K562 (cell line): Measurements from ENCODE around the gene GTF2A1L. TPM values are rescaled to one million over a fixed set of nuclear protein-coding genes. Genes with fewer than 3 reads are reported as not detected.

ENCODE experiments used
- ATAC-seq: fragments of 200-7000 bp; cut with Tn5 transposase; 3 replicates; pipeline ENCODE4 v1.9.1; 2020; ENCODE audit warnings: moderate library complexity
- BruUV-seq: library from RNA; stranded (reverse); fragments of 400-500 nt; replicated peaks from 2 replicates; lab custom pipeline; 2021; lab: Mats Ljungman, UMichigan
- CTCF ChIA-PET: fragments of 300-600 bp; formaldehyde crosslinking; extraction: SDS; loops from one replicate; lab custom pipeline; 2021; ENCODE audit warnings: low intra/inter-chr PET ratio; lab: Yijun Ruan, JAX
- POLR2A ChIA-PET: fragments of 300-600, 350-650 bp; sonication (Branson Sonifier 250); formaldehyde crosslinking; extraction: SDS; loops from one replicate; lab custom pipeline; 2021; ENCODE audit warnings: antibody characterized with exemption, inconsistent platforms; lab: Yijun Ruan, JAX
- DNase-seq, 4 experiments: peaks; one replicate each; pipeline versions ENCODE4 v3.0.0 to v3.0.0-alpha.2; 2011 to 2018; ENCODE audit warnings: low spot score in 3 of 4, mixed read lengths in 3 of 4; ENCODE audit errors: extremely low read depth in 1 of 4
- FAIRE-seq: peaks from 2 replicates; lab custom pipeline; 2011; peaks lifted over from hg19 to GRCh38; lab: Jason Lieb, UNC
- H2AFZ ChIP-seq: 2 replicates; pipeline ENCODE4 v1.6.0; 2011; ENCODE audit warnings: low read depth, low read length, control low read depth, inconsistent platforms
- H3K27ac ChIP-seq: fragments of 200-600 bp; 3 replicates; pipeline ENCODE4 v1.8.0; 2011; ENCODE audit warnings: low read depth, mild to moderate bottlenecking, control low read depth, inconsistent platforms, low read length, moderate library complexity, mixed read lengths; ENCODE audit errors: extremely low read depth
- H3K27me3 ChIP-seq, 2 experiments: fragments of 300-600 bp in 1 of 2; 2 replicates in 1 of 2; 3 replicates in 1 of 2; pipeline versions ENCODE4 v1.6.0 to v1.8.0; 2011; ENCODE audit warnings: inconsistent platforms in 2 of 2, low read length in 2 of 2, mild to moderate bottlenecking in 1 of 2, mixed read lengths in 1 of 2, moderate library complexity in 1 of 2; ENCODE audit not compliant: control insufficient read depth in 2 of 2, insufficient read depth in 2 of 2
- H3K36me3 ChIP-seq: fragments of 300-600 bp; 3 replicates; pipeline ENCODE4 v1.8.0; 2011; ENCODE audit warnings: mild to moderate bottlenecking, low read length, inconsistent platforms; ENCODE audit not compliant: control insufficient read depth, insufficient read depth
- H3K4me1 ChIP-seq, 2 experiments: fragments of 200-600 bp in 1 of 2; replicated peaks in 1 of 2; 2 replicates in 1 of 2; 3 replicates in 1 of 2; pipeline versions ENCODE4 v1.5.1 to v1.8.0; 2011; ENCODE audit warnings: inconsistent platforms in 2 of 2, low read length in 2 of 2, mild to moderate bottlenecking in 1 of 2, mixed read lengths in 1 of 2, moderate library complexity in 1 of 2; ENCODE audit not compliant: control insufficient read depth in 2 of 2, insufficient read depth in 2 of 2
- H3K4me2 ChIP-seq: 2 replicates; pipeline ENCODE4 v1.6.1; 2011; ENCODE audit warnings: low read length, control low read depth, inconsistent platforms, mixed read lengths; ENCODE audit not compliant: insufficient read depth
- H3K4me3 ChIP-seq: fragments of 200-600 bp; sonication (generic), shearing (Covaris generic); 2 replicates; pipeline ENCODE4 v1.5.1; 2016; ENCODE audit warnings: control low read depth, inconsistent platforms
- H3K79me2 ChIP-seq: fragments of 200-600 bp; 3 replicates; pipeline ENCODE4 v1.8.0; 2011; ENCODE audit warnings: low read length, inconsistent platforms; ENCODE audit not compliant: control insufficient read depth, insufficient read depth
- H3K9ac ChIP-seq, 2 experiments: 2 replicates each; pipeline versions ENCODE4 v1.6.0 to v1.6.1; 2011; ENCODE audit warnings: low read depth in 2 of 2, low read length in 2 of 2, control low read depth in 1 of 2, inconsistent platforms in 1 of 2, mild to moderate bottlenecking in 1 of 2, mixed read lengths in 1 of 2; ENCODE audit not compliant: insufficient read depth in 1 of 2
- H3K9me1 ChIP-seq: one replicate; pipeline ENCODE4 v1.6.0; 2011; ENCODE audit warnings: inconsistent platforms, mild to moderate bottlenecking, low read length, moderate library complexity; ENCODE audit not compliant: control insufficient read depth, insufficient read depth
- H3K9me3 ChIP-seq: replicated peaks from 2 replicates; pipeline ENCODE4 v1.5.1; 2011; ENCODE audit warnings: low read depth, low read length, inconsistent platforms; ENCODE audit not compliant: control insufficient read depth, insufficient read depth
- H4K20me1 ChIP-seq: replicated peaks from 2 replicates; pipeline ENCODE4 v1.6.1; 2011; ENCODE audit warnings: low read length, inconsistent platforms, mixed read lengths; ENCODE audit not compliant: control insufficient read depth, insufficient read depth
- CHD2 ChIP-seq: IDR thresholded peaks from 2 replicates; pipeline ENCODE4 v1.6.1; 2011; ENCODE audit warnings: low read depth, low read length
- HLTF ChIP-seq: fragments of 450-650 bp; IDR thresholded peaks from 2 replicates; pipeline ENCODE4 v1.6.1; 2016
- IRF2 ChIP-seq: sonication (generic); formaldehyde crosslinking; IDR thresholded peaks from 2 replicates; pipeline ENCODE4 v1.8.1; 2022; ENCODE audit warnings: mild to moderate bottlenecking, missing genetic modification reagents
- NFIC ChIP-seq: fragments of 450-650 bp; IDR thresholded peaks from 2 replicates; pipeline ENCODE4 v1.6.1; 2017; ENCODE audit warnings: mild to moderate bottlenecking, inconsistent platforms
- NFRKB ChIP-seq: fragments of 450-650 bp; IDR thresholded peaks from 2 replicates; pipeline ENCODE4 v1.6.1; 2016; ENCODE audit warnings: low read depth
- RCOR1 ChIP-seq, 2 experiments: IDR thresholded peaks; 2 replicates each; pipeline ENCODE4 v1.6.1; 2012; ENCODE audit warnings: low read depth in 2 of 2, low read length in 2 of 2, borderline replicate concordance in 1 of 2, improper control_type of control experiment in 1 of 2
- SRSF9 ChIP-seq: fragments of 200-400 bp; formaldehyde crosslinking; IDR thresholded peaks from 2 replicates; pipeline ENCODE4 v1.6.1; 2017; ENCODE audit warnings: low read depth, low read length, borderline replicate concordance
- YY1 ChIP-seq, 3 experiments: IDR thresholded peaks; 2 replicates each; pipeline ENCODE4 v1.6.1; 2011; ENCODE audit warnings: low read length in 2 of 3, mild to moderate bottlenecking in 2 of 3, moderate library complexity in 2 of 3, borderline replicate concordance in 1 of 3, control low read depth in 1 of 3, low read depth in 1 of 3; ENCODE audit not compliant: insufficient read depth in 3 of 3, insufficient replicate concordance in 2 of 3, control insufficient read depth in 1 of 3, insufficient read length in 1 of 3; ENCODE audit errors: extremely low read depth in 1 of 3
- ZC3H8 ChIP-seq: fragments of 450-650 bp; IDR thresholded peaks from 2 replicates; pipeline ENCODE4 v1.6.1; 2017
- ZNF75A ChIP-seq: fragments of 450-650 bp; formaldehyde crosslinking; IDR thresholded peaks from 2 replicates; pipeline ENCODE4 v1.4.0; 2020; ENCODE audit warnings: mild to moderate bottlenecking
- WGBS: fragments of 100-300 bp; shearing (Covaris generic); methylation state at CpG from one replicate; pipeline ENCODE4 v1.1.6; 2016; ENCODE audit warnings: low coverage, mixed read lengths; ENCODE audit not compliant: insufficient coverage; ENCODE audit errors: missing lambda C conversion rate; 5-methylcytosine and 5-hydroxymethylcytosine counted together
- in situ Hi-C: fragments of 300-500 bp; cut with MboI; formaldehyde crosslinking; loops from 4 replicates; pipeline ENCODE4 v1.15.0; 2018; ENCODE audit warnings: inconsistent platforms, mixed read lengths
- intact Hi-C: fragments of 100-400 bp; cut with micrococcal nuclease; formaldehyde crosslinking; loops from 2 replicates; pipeline ENCODE4 v1.14.2; 2022
- polyA plus RNA-seq, 8 experiments: library from polyadenylated mRNA; depleted of rRNA in 4 of 8; stranded (reverse) in 5 of 8; unstranded in 3 of 8; fragments of >200 nt; fragmentation: Nextera tagmentation in 2 of 8; fragmentation: Illumina TruSeq in 1 of 8; extraction: Ambion mirVana in 2 of 8; extraction: Trizol in 1 of 8; gene quantifications; 2 replicates each; pipeline versions ENCODE4 v1.2.1 to v1.2.3, GENCODE V29; 2011 to 2014; ENCODE audit warnings: inconsistent platforms in 1 of 8, missing spikeins in 1 of 8
- total RNA-seq, 7 experiments: library from RNA; depleted of rRNA in 6 of 7; stranded (reverse); fragments of >200 nt in 6 of 7; fragmentation: Illumina TruSeq in 2 of 7; extraction: Trizol in 2 of 7; gene quantifications; 2 replicates each; pipeline versions ENCODE4 v1.2.1 to v1.2.3, GENCODE V29; 2011 to 2021; ENCODE audit warnings: low replicate concordance in 1 of 7
- TF ChIP-seq, protein P1 (sequence below): sonication (generic); formaldehyde crosslinking; IDR thresholded peaks from 2 replicates; pipeline ENCODE4 v1.8.1; 2023; ENCODE audit warnings: mild to moderate bottlenecking, missing genetic modification reagents
- TF ChIP-seq, protein P2 (sequence below): conservative IDR thresholded peaks from 2 replicates; pipeline ENCODE4 v1.6.1; 2011; ENCODE audit warnings: low read depth, mild to moderate bottlenecking, low read length; ENCODE audit not compliant: control insufficient read depth
- TF ChIP-seq, protein P3 (sequence below): fragments of 450-650 bp; IDR thresholded peaks from 2 replicates; pipeline ENCODE4 v1.7.0; 2016; ENCODE audit warnings: borderline replicate concordance

The GTF2A1L gene
- total and polyA plus RNA-seq, 9 of the 15 experiments (the other 6 are each of a cell fraction or from before 2014, with no cell fraction given): 0.05 to 0.35 (median 0.12) TPM; not detected in 5

DNA sequence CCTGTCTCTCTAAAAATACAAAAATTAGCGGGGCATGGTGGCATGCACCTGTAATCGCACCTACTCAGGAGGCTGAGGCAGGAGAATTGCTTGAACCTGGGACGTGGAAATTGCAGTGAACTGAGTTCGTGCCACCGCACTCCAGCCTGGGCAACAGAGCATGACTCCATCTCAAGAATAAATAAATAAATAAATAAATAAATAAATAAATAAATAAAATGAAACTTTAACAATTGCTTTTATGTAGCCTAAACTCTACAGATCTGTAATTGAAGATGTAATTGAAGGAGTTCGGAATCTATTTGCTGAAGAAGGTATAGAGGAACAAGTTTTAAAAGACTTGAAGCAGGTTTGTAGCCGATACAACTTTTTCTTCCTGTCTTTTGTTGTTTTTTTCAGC is 2.9 kb downstream of the GTF2A1L start:
- CTCF ChIA-PET: no interaction called here
- intact Hi-C loops: no loop called here
- TF ChIP-seq ZC3H8 (no peak), CHD2 (no peak), YY1 (IDR thresholded peaks at IDR 0.05; ENCODE audit: borderline replicate concordance in 1 of 3, control insufficient read depth in 1 of 3, extremely low read depth in 1 of 3, insufficient read depth in 3 of 3, insufficient read length in 1 of 3, insufficient replicate concordance in 2 of 3, low read depth in 1 of 3, low read length in 2 of 3) (no peak), IRF2 (CRISPR knock-in tag) (no peak), NFIC (no peak), RCOR1 (IDR thresholded peaks at IDR 0.05; ENCODE audit: borderline replicate concordance in 1 of 2, low read depth in 2 of 2, low read length in 2 of 2) (no peak), NFRKB (no peak), SRSF9 (no peak), ZNF75A (CRISPR knock-in tag) (no peak), HLTF (no peak)
- TF ChIP-seq, protein P1, sequence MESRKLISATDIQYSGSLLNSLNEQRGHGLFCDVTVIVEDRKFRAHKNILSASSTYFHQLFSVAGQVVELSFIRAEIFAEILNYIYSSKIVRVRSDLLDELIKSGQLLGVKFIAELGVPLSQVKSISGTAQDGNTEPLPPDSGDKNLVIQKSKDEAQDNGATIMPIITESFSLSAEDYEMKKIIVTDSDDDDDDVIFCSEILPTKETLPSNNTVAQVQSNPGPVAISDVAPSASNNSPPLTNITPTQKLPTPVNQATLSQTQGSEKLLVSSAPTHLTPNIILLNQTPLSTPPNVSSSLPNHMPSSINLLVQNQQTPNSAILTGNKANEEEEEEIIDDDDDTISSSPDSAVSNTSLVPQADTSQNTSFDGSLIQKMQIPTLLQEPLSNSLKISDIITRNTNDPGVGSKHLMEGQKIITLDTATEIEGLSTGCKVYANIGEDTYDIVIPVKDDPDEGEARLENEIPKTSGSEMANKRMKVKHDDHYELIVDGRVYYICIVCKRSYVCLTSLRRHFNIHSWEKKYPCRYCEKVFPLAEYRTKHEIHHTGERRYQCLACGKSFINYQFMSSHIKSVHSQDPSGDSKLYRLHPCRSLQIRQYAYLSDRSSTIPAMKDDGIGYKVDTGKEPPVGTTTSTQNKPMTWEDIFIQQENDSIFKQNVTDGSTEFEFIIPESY (CRISPR knock-in tag): no peak
- TF ChIP-seq, protein P2, sequence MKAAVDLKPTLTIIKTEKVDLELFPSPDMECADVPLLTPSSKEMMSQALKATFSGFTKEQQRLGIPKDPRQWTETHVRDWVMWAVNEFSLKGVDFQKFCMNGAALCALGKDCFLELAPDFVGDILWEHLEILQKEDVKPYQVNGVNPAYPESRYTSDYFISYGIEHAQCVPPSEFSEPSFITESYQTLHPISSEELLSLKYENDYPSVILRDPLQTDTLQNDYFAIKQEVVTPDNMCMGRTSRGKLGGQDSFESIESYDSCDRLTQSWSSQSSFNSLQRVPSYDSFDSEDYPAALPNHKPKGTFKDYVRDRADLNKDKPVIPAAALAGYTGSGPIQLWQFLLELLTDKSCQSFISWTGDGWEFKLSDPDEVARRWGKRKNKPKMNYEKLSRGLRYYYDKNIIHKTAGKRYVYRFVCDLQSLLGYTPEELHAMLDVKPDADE: no peak
- TF ChIP-seq, protein P3, sequence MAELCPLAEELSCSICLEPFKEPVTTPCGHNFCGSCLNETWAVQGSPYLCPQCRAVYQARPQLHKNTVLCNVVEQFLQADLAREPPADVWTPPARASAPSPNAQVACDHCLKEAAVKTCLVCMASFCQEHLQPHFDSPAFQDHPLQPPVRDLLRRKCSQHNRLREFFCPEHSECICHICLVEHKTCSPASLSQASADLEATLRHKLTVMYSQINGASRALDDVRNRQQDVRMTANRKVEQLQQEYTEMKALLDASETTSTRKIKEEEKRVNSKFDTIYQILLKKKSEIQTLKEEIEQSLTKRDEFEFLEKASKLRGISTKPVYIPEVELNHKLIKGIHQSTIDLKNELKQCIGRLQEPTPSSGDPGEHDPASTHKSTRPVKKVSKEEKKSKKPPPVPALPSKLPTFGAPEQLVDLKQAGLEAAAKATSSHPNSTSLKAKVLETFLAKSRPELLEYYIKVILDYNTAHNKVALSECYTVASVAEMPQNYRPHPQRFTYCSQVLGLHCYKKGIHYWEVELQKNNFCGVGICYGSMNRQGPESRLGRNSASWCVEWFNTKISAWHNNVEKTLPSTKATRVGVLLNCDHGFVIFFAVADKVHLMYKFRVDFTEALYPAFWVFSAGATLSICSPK: no peak

More for the DNA sequence above, 2.9 kb downstream of the GTF2A1L start:
- Histone ChIP-seq H3K4me1 (peaks cover 0 to 4% of the 10 kb centered on the region in 2 experiments; a peak in 1 of 5 replicates), H3K4me3 (no peak overlapping the region), H3K9me3 (no peaks in the 10 kb centered on the region; the same call in 1 of the 2 replicates), H4K20me1 (no peaks in the 10 kb centered on the region), H3K79me2 (no peaks in the 10 kb centered on the region), H3K9ac (no peak overlapping the region), H2AFZ (no peak overlapping the region), H3K9me1 (no peaks in the 10 kb centered on the region), H3K36me3 (no peaks in the 10 kb centered on the region), H3K4me2 (no peak overlapping the region), H3K27ac (no peak overlapping the region), H3K27me3 (no peaks in the 10 kb centered on the region)
- in situ Hi-C loops: loop anchor here (25.0 kb wide), 1 partner anchor 1867 kb away; no protein-coding TSS in a partner anchor
- ATAC-seq: no peak
- WGBS: 65% methylated on average over 7 of the region's 7 CpGs
- FAIRE-seq: no peak
- no peak for DNase-seq
- no TSS peak for BruUV-seq
- POLR2A ChIA-PET: no interaction called here
